Stimulated activated CD4-positive, alpha-beta T cell treated with anti-CD3 and anti-CD28 coated beads, Interleukin-15, amount 100 ng/mL, for 24 hours (primary cell): ENCODE measurements around the gene SDHAF3.

ENCODE experiments used
- DNase-seq: peaks from one replicate; pipeline ENCODE4 v3.0.0-alpha.2; 2020

SDHAF3 gene

DNA sequence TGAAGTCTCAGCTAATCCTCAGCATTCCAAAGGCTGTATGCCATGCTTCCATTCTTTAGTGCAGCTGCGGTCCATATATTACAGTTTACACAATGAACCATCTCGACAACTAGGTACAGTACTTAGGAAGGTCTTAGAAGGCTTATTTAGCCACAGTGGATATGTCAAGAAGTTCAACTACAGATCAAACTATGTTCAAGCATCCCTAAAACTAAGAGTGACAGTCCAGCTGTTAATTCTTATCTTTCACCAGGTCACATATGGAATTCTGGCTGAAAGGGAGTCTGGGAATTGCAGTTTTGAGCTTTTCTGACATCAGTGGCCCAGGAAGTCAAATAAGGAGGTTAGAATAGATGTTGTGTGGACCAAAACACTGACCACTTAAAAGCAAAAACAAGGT lies 106.8 kb downstream of the SDHAF3 start:
- no peak for DNase-seq

GRCh38 chr7:97226541-97226940 lies 109.0 kb downstream of the SDHAF3 start:
- no peak for DNase-seq
